HTR-8/SVneo (cell line): ENCODE measurements around the gene SSPN.
A peak's percentile ranks its signal among the peaks of the same experiment; 100 is the strongest.

Experiments used
- DNase-seq: peaks from one replicate; pipeline ENCODE4 v3.0.0; 2011; ENCODE audit warnings: low spot score, mixed read lengths; ENCODE audit not compliant: insufficient read length
- FAIRE-seq: peaks from 2 replicates; lab custom pipeline; 2011; peaks lifted over from hg19 to GRCh38; lab: Jason Lieb, UNC

SSPN gene

DNA sequence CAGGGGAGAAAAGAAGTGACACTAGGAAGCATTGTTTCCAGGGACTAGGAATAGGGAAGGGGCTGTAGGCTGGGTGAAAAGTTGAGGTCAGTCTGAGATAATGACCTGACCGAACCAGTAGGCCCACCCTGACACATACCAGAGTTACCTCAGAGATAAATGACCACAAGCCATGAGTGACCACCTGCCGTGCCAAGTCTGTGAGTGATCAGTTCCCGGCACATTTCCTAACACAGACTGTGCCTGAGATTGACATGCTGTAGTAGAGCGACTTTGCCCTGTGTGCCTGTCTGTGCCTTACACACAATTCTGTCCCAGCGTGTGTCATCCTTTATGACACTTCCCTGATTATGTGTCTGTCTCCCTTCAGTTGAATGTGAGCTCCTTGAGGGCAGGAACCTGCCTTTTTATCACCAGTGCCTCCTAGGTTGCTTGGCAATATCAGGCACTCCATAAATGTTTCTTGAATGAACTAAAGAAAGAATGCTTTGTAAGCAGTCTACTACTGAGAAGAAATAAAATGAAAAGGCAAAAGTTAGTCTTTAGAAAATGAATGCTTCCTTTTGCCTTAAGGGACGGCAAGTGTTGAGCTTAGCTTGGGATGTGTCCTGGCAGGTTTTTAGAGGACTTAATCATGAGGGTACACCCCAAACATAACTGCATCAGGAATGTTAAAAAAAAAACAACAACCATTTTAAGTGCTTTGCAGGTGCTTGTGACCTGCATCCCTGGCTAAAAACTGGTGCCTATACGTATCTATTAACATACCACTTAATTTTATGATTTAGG lies 9.6 kb upstream of the SSPN start:
- DNase-seq, result no peak

DNA sequence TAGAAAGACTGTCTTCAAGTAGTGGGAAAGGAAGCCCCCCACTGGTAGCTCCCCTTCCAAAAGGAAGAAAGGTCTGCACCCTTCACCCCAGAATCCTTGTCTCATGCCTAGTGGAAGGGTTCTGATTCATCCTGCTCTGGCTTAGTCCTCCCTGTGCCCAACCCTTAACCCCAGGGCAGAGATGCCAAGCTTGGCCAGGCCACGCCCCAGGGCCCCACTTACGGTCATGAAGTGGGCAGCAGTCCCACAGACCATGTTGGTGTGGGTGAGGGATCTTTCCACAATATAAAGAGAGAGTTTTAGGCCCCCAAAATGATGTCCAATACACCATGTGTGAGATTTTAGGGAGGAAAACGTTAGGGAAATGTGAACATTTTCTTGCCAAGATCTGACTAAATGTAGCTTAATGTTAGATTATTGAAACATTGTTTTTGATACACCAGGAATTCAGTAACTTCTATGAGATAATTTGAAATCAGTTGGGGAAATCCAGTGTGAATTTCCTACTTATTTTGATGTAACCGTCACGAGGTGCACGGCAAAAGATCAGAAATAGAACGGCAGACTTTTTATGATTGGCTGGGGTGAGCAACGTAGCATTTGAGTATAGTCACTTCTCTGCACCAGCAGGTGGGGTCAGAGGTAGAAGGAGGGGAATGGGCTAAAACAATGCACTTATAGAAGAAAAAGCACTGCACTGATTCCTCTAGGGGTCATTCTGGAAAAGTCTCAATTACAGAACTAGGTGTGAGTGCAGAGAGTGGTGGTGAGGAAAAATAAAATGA lies 8.2 kb upstream of the SSPN start:
- DNase-seq (peak; percentile 29), FAIRE-seq (peak; percentile 71)

More for the DNA sequence above, 9.6 kb upstream of the SSPN start:
- FAIRE-seq, result peak; percentile 75

DNA sequence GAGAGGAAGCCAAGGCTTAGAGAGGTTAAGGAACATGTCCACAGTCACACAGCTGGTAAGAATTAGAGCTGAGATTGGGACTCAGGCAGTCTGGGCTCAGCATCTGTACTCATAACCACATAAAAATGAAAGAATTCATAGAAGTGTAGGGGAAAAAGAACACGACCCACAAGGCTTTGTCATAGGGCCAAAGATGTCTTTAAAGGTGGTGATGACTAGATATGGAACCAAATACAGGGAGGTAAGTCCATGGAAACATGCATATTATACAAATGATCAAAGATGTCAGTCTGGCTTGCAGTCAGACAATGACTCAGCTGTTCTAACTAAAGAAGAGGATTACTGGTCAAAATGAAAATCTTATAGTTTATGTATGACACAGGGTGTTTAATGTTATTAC lies 7.2 kb upstream of the SSPN start:
- no peak for DNase-seq
- no peak for FAIRE-seq

DNA sequence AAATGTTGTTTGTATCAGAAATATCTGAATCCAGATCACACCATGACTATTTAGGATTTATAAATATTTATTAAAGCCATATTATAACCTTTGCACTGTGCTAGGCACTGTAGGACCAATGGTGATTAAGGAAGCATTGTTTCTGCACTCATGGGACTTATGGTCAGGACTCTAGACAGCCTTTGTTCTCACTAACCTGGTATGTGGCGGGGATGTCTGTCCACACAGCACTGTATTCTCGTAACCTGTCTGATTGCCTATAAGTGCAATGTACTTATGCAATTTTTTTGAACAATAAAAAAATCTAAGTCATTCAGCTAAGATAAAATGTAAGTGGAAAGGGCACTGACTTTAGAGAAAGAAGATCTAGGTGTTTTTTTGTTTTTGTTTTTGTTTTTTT lies 6.7 kb upstream of the SSPN start:
- peak; percentile 4 for FAIRE-seq
- DNase-seq, result no peak

DNA sequence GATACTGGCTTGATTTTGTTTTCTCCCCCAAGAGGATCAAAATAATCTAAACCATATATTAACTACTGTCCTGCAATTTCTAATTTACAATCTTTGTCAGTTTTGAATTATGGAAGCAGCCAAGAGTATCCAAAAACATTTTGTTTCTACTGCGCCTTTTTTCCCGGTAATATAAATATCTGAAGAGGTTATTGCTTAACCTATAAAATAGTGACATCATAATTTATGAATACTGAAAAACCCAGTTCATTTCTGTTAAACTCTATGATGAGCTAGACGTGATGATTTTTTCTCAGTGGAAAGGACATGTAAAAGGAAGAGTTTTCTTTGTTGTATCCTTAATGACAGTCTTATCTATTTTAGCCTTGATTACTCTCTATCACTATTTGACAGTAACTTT lies 3.2 kb upstream of the SSPN start:
- FAIRE-seq, result no peak
- DNase-seq, result no peak

DNA sequence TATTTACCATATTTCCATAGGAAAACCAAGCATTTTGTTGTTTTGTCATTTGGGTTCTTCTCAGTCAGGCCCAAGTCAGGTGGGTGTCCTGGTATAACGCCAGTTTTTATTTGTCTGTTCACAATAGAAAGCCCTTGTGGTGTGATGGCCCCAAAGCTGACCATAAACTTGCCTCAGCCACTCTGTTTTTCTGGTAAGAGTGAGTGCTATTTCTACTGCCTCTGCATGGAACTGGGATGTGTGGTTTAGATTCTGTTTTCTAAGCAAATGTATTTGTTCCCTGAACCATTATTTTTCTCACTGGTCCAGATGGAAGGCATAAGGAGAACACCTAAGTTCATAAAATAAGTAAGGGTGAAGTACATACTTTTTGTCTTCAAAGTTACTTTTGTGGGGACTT lies 1.8 kb upstream of the SSPN start:
- FAIRE-seq (no peak), DNase-seq (no peak)

DNA sequence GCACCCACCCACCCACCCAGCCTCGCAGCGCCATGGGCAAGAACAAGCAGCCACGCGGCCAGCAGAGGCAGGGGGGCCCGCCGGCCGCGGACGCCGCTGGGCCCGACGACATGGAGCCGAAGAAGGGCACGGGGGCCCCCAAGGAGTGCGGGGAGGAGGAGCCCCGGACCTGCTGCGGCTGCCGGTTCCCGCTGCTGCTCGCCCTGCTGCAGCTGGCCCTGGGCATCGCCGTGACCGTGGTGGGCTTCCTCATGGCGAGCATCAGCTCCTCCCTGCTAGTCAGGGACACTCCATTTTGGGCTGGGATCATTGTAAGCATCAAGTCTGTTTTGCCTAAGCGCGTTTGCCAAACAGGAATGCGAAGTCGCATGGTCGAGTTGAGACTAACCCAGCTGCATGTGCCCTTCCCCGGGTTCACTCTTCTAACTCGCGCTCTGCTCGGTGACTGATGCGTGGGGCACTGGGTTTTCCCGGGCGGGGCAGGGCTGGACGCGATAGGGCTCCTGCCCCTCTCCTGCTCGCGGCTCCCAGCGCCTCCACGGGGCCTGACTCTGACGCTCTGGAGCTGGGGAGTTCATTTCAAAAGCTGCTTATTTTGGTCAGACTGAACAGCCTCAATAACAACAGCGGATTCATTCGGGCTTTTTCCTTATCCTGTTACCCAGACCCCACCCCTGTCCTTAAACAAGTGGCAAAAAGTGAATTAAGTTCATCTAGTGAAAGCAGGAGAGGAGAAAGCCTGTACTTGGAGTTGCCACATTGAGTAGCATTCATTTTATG lies 458 bp downstream of the SSPN start:
- DNase-seq, result peak; percentile 36
- peak; percentile 94 for FAIRE-seq

DNA sequence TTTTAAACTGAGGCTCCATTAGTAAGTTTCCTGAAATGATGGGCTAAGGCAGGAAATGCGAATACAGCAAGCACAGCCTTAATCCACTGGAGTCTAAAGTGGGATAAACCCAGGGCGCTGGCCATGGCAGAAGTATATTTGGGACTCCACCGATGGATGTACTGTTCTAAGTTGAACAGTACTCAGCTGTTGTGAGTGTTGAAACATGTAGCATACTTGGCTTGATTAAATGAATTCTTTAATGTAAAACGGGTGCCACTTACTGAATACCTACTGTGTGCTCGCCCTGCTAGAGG lies 996 bp downstream of the SSPN start:
- DNase-seq, result peak; percentile 9
- no peak for FAIRE-seq

DNA sequence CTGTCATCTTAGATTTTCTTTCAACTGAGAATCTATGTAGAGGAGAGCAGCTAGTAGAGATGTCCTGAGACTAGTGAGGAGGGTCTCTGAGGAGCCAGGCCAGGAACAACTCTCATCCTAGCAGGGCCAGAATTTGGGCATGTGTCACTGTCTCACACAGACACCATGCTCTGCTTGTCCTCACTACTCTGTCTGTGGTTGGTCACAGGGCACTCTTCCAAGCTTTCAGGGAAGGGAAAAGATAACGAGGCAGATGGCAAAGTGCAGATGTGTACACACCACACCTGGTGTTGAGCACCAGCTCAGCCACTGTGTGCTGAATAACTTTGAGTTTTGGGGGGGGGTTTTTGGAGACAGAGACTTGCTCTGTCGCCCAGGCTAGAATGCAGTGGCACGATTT lies 2.5 kb downstream of the SSPN start:
- FAIRE-seq (peak; percentile 62), DNase-seq (no peak)

DNA sequence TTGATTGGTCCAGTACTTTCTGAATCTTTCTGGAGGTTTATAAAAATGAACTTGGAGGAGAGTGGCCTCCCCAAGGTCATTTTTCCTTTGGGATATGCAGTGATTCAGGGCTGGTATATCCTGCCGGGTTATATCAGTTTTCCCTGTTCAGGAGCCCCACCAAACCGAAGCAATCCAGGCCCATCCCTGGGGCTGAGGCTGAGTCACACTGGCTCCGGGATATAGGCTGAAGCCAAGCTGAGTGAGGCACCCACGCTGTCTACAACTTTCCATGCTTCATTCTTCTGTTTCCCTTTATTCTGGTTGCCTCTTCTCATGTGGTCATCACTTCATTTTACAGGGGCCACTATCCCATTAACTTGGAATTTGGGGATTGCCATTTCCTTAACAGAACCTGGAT lies 3.4 kb downstream of the SSPN start:
- DNase-seq (peak; percentile 48), FAIRE-seq (peak; percentile 54)

DNA sequence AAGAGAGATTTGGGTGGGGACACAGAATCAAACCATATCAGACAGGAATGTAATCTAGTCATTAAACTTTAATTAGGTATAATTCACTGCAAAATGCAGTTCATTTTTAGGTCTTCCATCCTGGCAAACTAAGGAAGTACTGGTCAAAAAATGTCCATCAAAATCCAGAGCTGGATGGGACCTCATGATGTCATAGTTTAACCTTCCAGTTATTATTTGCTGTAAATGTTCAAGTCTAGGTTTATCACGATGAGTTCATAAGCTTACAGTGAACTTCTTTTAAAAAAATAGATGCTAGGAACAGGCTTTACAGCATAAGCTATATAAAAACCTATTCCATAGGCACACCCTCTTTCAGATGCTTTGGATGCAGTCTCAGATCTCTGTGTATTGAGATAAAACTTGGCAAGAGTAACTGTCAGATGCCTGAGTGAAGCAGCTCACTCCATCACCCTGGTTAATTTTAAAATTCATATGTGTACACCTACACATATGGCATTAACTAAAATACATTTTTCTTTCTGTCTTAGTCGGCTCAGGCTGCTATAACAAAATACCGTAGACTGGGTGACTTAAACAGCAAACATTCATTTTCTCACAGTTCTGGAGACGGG lies 7.9 kb downstream of the SSPN start:
- FAIRE-seq (no peak), DNase-seq (no peak)

DNA sequence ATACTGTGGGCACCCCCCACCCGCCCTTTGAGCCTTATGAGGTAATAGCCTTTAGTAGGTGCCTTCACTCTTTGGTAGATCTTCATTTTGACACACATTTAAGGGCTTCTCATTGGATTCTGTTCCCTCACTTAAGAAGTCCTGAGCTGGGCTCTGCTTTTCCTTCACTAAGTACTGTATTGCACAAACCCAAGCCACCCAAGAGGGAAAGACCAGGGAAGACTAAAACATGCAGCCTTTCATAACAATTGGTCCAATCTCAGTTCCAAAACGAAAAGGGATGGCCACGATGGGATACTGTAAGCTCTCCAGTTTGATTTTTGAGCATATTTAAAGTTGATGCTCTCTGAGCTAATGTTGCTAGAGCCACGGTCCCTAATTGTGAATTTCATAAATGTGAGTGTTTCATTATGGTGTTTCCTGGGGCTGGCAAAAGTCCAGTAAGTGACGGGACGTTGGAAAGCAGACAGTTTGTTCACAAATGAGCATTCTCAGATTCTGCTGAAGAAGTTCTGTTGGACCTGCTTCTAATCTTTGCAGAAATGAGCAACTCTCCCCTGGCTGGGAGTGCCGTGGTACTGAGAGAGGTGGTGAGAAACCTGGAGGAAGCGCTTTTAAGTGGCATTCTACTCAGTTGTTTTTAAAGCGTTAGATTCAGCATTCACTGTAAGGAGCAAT lies 9.4 kb downstream of the SSPN start:
- FAIRE-seq, result no peak
- no peak for DNase-seq

DNA sequence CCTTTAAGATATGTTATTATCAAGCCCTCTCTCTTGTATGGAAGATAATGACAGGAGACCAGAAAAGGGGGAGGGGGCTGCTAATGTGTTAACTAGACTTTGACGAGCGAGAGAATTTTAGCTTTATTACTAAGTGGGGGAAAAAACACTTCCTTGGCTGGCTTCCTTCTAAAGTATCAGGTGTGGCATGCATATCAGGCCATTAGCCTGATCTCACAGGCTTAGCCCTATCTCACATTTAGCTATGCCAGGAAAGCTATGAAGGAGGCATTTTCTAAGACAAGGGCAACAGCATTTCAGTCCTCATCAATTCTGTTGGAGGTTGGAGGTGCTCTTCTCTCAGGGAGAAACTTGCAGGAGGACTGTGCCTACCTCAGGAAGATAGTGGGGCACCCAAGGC lies 9.9 kb downstream of the SSPN start:
- FAIRE-seq, result no peak
- no peak for DNase-seq

DNA sequence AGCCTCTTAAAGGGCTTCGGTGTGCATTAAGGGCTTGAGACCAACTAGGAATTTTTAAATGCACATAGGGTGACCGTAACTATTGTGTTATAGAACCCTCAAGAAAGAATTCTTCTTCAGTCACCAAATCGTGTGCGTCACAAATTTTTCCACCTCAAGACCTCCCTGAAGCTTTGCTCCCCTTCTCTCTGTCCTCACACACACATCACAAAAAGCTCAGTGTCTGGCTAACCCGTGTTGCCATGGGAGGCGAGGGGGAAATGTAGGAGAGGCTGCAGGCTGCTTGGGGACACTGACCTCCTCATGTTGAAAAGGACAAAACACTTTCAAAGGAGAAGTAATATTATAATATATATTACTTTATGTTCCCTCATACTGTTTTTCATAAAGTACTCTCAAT lies 10.6 kb downstream of the SSPN start:
- no peak for FAIRE-seq

DNA sequence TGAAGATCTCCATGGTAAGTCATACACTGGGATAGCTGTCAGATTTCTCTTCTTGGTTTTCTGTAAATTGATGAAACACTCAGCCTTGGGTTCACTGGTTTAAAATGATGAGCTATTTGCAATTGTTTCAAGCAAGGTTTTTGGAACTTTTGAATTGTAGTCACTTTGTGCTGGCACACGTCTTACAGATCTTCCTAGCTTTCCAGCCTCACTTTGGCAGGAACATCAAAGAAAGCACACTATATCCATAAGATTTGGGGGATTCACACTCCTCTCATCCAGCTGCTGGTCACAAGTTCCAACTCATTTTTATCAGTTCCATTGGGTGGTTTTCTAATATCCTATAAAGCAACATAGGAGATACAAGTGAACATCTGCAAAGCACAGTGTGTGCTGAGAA lies 16.0 kb downstream of the SSPN start:
- FAIRE-seq, result no peak
- no peak for DNase-seq

More for the DNA sequence above, 10.6 kb downstream of the SSPN start:
- DNase-seq, result no peak

DNA sequence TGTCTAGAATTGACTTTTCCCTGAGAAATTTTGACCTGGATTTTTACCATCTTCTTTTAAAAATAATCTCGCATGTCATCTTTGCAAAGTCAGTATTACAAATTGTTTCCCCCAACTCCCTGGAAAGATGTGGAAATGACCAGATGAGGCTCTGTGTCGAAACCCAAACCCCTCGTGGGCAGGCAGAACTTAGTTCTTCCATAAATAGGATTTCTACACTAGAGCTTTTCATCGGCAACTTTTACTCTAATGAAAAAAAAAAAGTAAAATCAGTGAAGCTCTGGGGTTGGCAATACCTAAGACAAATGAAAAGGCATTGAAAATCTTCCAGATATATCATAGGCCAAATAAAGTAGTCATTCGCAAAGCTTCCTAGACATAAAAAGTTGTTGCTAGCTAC lies 17.0 kb downstream of the SSPN start:
- DNase-seq, result no peak
- no peak for FAIRE-seq

DNA sequence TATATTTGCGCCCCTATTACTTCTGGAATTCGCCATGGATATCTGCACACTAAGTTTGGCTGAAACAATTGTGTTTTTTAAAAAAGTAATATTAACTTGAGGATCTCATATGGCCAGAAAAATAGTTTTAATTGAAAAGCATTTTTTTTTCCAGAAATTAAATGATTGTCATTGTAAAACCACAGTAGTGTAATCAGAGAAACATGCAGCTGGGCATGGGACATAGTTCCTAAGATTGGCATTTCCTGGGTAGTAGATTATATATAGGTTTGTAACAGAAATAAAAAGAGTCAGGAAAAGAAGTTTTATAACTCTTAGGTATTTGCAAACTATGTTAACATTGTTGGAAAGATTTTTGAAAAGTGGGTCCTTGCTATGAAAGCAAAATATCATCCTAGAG lies 17.6 kb downstream of the SSPN start:
- FAIRE-seq, result no peak
- DNase-seq, result no peak

DNA sequence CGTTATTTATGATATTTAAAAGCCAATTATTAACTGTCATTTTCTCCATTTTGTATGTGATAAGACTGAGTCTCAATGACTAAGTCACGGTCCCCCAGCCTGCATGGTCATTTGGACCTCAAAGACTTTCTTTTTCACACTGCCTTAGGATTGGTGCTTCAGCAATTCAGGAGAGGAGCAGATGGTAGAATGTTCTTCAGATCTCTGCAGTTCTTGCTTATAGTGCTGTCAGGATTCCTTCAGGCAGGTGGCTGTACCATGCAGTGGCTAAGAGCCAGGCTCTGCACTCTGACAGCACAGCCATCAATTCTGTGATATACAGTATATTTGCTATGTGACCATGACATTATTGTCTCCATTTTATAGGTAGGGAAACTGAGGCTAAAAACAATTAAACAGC lies 18.7 kb downstream of the SSPN start:
- FAIRE-seq, result no peak
- DNase-seq, result no peak

DNA sequence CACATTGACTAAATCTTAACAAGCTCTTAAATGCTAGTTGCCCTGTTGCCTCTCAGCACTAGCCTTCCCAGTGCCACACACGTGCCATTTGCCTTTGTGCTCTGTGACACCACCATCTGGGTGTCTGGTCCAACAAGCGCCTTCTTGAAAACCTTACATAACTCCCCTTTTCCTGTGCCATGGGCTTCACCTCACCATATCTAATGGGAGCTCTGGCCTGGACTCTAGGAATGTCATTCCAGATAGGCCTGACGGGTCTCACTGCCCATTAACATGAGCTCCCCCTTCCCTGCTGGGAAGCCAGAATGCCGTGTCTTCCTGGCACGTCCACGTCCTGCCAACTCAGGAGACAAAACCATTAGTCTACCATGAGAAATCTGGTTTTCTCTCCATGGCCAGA lies 24.4 kb downstream of the SSPN start:
- FAIRE-seq (no peak), DNase-seq (no peak)

DNA sequence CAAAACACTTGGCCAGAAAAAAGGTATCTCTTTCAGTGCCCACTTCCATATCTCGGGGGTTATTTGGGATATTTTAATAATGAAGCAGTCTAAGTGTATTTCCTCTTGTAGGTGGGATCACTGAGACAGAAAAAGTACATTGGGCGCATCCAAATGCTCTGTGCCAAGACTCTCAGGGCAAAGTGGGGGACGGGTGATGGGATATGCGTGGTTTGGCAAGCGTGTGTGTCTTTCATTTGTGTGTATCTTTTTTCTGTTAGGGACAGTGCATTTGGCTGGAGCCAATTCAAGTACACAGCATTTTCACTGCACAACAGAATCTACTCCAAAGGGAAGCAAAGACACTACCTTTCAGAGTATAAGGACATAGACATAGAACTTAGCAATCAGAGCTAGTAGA lies 29.3 kb downstream of the SSPN start:
- DNase-seq, result no peak
- no peak for FAIRE-seq
